Thymus (tissue), 11 donors: Measurements from ENCODE around the gene PCSK6. TPM values are rescaled to one million over a fixed set of nuclear protein-coding genes. Genes with fewer than 3 reads are reported as not detected.
"Not testable (repeated sequence)": the region's sequence is repeated elsewhere in the genome, so short reads cannot be mapped to it uniquely, and the experiment has no call there.

Experiments
- DNase-seq, 9 donors: peaks; one replicate each; pipeline ENCODE4 v3.0.0-alpha.2; 2013; ENCODE audit warnings: low spot score in 9 of 9, low read depth in 6 of 9, missing footprints in 1 of 9
- H3K27ac ChIP-seq, 2 donors: one replicate each; pipeline ENCODE4 v1.5.1; 2013; ENCODE audit warnings: control low read depth in 1 of 2, low read depth in 1 of 2, low read length in 1 of 2, mild to moderate bottlenecking in 1 of 2, moderate library complexity in 1 of 2
- H3K27me3 ChIP-seq, 2 donors: one replicate each; pipeline ENCODE4 v1.5.1; 2013; ENCODE audit warnings: low read length in 1 of 2; ENCODE audit not compliant: control insufficient read depth in 2 of 2, insufficient read depth in 1 of 2
- H3K36me3 ChIP-seq, 2 donors: one replicate each; pipeline ENCODE4 v1.5.1; 2013; ENCODE audit warnings: low read length in 1 of 2, mild to moderate bottlenecking in 1 of 2, moderate library complexity in 1 of 2; ENCODE audit not compliant: control insufficient read depth in 2 of 2, insufficient read depth in 2 of 2
- H3K4me1 ChIP-seq, 2 donors: one replicate each; pipeline ENCODE4 v1.5.1; 2013; ENCODE audit warnings: low read length in 2 of 2; ENCODE audit not compliant: control insufficient read depth in 2 of 2, insufficient read depth in 2 of 2
- H3K4me3 ChIP-seq, 2 donors: one replicate each; pipeline ENCODE4 v1.5.1; 2013; ENCODE audit warnings: low read length in 2 of 2, control low read depth in 1 of 2, mild to moderate bottlenecking in 1 of 2
- H3K9me3 ChIP-seq, 2 donors: one replicate each; pipeline ENCODE4 v1.5.1; 2013; ENCODE audit warnings: low read length in 1 of 2, mild to moderate bottlenecking in 1 of 2; ENCODE audit not compliant: control insufficient read depth in 2 of 2, insufficient read depth in 1 of 2
- WGBS: extraction: QIAGEN DNeasy Blood & Tissue Kit; methylation state at CpG from one replicate; pipeline ENCODE4 v1.1.7; 2013; 5-methylcytosine and 5-hydroxymethylcytosine counted together
- polyA plus RNA-seq: library from polyadenylated mRNA; stranded (reverse); fragments of 200-250 nt; gene quantifications from one replicate; pipeline ENCODE4 v1.2.3, GENCODE V29; 2013
- total RNA-seq: library from RNA; stranded (reverse); fragments of 120-200 nt; gene quantifications from one replicate; pipeline ENCODE4 v1.2.4, GENCODE V29; 2013
- donor health status: healthy.

Gene PCSK6
- total and polyA plus RNA-seq, 2 donors = 10.1 to 10.5 TPM

DNA sequence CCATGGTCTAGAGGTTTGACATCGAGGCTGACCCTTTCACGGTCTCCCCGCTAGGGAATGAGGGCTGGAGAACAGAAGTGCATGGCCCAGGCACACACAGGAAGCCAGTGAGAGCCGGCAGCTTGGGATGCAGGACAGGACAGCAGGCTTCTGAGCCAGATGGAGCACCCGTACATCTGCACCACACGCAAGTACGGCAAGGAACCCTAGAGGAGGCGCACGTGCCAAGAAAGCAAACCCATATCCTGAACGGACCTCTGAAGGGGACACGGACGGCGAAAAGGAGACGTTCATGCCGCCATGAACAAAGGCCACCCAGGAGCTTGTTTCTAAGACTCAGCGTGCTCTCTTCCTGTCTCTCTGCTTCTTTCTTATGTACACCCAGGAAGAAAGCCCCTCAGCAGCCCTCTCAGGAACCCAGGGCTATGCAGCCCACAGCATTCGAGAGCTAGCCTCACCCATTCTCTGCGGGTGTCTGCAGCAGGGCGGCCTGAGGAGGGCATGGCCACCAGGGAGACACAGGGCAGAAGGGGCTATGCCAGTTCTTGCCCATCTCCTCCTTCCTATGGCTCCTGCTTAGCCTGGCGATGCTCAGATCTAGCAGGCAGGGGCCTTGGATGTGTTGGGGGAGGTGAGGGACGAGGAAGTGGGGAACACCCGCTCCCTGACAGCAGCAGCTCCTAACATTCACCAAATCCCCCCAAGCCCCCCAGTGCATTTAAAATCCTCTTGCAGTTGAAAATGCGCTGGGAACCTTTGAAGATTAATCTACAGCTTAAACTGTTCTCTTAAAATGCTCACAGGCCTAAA, 81.3 kb downstream of the PCSK6 start:
- H3K27ac ChIP-seq = no peak overlapping the region
- 93% methylated on average over 23 of the region's 23 CpGs for WGBS
- H3K4me1 ChIP-seq = no peaks in the 10 kb centered on the region
- H3K9me3 ChIP-seq = no peaks in the 10 kb centered on the region
- no peaks in the 10 kb centered on the region for H3K36me3 ChIP-seq
- DNase-seq = no peak
- no peak overlapping the region for H3K4me3 ChIP-seq
- no peaks in the 10 kb centered on the region for H3K27me3 ChIP-seq

DNA sequence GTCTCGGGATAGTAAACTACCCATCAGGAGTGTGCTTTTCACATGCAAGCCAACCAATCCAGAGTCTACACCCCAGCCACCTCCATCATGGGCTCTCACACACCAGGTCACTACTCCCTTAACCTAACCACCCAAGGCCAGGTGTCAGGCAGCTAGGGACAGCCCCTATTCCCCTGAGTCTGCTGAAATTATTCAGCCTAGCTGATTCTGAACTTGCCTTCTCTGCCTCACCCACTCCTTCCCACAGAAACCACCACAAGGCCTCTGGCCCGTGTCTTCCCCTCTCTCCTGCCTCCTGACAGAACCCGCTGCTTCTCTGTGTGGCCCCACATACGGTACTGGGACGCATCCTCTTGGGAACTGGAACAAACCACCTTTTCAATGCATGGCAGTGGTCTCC, 82.1 kb downstream of the PCSK6 start:
- DNase-seq = no peak
- Histone ChIP-seq H3K27me3 (no peaks in the 10 kb centered on the region), H3K9me3 (no peaks in the 10 kb centered on the region), H3K4me3 (no peak overlapping the region), H3K36me3 (no peaks in the 10 kb centered on the region), H3K27ac (no peak overlapping the region), H3K4me1 (no peaks in the 10 kb centered on the region)
- WGBS = 53% methylated on average over 5 of the region's 5 CpGs

DNA sequence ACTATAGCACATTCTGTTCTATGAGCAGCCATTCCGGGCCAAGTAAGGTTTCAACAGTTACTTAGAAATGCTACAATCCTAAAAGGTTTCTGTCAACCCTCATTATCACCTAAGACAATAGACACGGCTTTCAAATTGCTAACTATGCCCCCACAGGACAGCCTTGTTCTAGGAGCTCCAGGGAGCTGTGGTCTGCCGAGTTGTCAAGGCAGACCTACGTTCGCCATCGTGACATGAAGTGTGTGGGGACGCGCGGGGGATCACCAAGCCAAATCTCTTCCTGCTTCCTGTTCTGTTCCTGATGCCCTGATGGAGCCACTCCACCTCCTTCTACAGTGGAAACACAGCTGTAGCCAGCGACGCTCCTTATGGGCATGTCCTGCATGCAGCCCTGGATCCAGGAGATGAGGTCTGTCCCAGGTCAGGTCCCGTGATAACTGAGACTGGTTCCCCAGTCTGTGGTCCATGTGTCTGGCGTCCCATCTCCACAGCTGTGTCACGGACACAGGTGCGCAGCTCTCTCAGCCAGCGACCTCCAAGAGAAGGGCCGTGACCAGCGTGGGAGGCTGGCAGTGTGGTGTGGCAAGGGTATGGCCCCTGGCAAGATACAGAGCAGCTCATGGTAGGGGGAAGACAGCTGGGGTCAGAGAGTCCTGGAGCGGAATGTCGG, 82.8 kb downstream of the PCSK6 start:
- no peak overlapping the region for H3K27ac ChIP-seq
- no peaks in the 10 kb centered on the region for H3K27me3 ChIP-seq
- H3K36me3 ChIP-seq = no peaks in the 10 kb centered on the region
- H3K4me1 ChIP-seq = no peaks in the 10 kb centered on the region
- no peaks in the 10 kb centered on the region for H3K9me3 ChIP-seq
- 93% methylated on average over 20 of the region's 20 CpGs for WGBS
- no peak overlapping the region for H3K4me3 ChIP-seq
- no peak for DNase-seq

DNA sequence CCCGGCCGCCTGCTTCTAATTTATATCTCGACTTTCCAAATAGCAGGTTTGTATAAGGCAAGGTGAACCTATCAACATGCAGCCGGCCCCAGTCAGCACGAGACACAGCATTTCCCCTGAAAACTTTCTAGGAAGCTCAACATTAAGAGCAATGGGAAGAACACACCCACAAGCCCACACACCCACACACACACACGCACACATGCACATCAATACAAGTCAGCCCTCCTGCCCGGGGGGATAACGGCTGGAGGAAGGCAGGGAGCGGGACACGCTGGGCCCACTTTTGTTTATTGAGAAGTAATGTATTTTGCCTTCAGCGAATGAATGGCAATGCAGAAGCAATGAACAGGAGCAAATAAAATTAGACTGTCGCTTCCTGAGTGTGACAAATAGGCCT, 83.5 kb downstream of the PCSK6 start:
- WGBS = 95% methylated on average over 12 of the region's 12 CpGs
- Histone ChIP-seq H3K27me3 (no peaks in the 10 kb centered on the region), H3K4me1 (no peaks in the 10 kb centered on the region), H3K4me3 (no peak overlapping the region), H3K9me3 (no peaks in the 10 kb centered on the region), H3K27ac (no peak overlapping the region), H3K36me3 (no peaks in the 10 kb centered on the region)
- DNase-seq = no peak

DNA sequence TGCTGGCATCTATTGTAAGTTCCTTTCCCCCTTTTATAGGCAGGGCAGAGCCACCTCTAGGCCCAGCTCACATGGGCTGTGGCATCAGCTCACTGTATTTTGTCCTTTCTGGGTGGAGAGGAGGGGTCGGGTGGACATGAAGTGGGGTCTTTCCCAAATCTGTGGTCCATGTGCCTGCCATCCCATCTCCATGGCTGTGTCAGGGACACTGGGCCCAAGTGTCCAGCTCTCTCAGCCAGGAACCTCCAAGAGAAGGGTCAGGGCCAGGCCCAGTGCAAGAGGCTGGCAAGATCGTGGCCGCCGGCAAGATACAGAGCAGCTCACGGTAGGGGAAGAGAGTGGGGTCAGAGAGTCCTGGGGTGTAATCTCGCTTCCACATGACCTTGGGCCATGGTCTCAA, 85.3 kb downstream of the PCSK6 start:
- Histone ChIP-seq H3K36me3 (no peaks in the 10 kb centered on the region), H3K4me3 (no peak overlapping the region), H3K9me3 (no peaks in the 10 kb centered on the region), H3K27ac (no peak overlapping the region), H3K4me1 (no peaks in the 10 kb centered on the region), H3K27me3 (no peaks in the 10 kb centered on the region)
- no peak for DNase-seq
- WGBS = 95% methylated on average over 6 of the region's 6 CpGs

DNA sequence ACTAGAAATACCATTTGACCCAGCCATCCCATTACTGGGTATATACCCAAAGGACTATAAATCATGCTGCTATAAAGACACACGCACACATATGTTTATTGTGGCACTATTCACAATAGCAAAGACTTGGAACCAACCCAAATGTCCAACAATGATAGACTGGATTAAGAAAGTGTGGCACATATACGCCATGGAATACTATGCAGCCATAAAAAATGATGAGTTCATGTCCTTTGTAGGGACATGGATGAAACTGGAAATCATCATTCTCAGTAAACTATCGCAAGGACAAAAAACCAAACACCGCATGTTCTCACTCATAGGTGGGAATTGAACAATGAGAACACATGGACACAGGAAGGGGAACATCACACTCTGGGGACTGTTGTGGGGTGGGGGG, 86.6 kb downstream of the PCSK6 start:
- H3K27ac ChIP-seq, DNase-seq, H3K36me3 ChIP-seq, H3K27me3 ChIP-seq, H3K4me1 ChIP-seq, H3K9me3 ChIP-seq, H3K4me3 ChIP-seq: not testable (repeated sequence)
- 66% methylated on average over 1 of the region's 4 CpGs for WGBS

DNA sequence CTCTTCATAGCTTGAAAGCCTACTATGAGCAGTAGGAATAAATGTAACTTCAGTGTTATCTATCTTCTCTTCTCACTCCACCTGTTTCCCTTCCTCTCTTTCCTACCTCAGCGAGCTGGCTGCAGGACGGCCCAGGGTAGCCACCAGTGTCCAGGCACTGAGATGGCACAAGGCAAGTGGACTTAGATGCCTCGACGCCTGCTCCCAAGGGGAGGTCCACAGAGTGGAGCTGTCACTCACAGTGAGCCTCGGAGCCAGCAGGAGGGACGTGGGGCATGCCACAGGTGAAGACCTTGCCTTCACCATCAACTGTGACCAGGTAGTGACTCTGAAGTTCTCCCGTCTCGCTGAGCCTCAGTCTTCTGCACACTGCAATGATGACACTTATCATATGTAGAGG, 88.2 kb downstream of the PCSK6 start:
- Histone ChIP-seq H3K4me1 (peaks cover 0 to 9% of the 10 kb centered on the region in 2 donors), H3K36me3 (no peaks in the 10 kb centered on the region)
- no peak for DNase-seq

DNA sequence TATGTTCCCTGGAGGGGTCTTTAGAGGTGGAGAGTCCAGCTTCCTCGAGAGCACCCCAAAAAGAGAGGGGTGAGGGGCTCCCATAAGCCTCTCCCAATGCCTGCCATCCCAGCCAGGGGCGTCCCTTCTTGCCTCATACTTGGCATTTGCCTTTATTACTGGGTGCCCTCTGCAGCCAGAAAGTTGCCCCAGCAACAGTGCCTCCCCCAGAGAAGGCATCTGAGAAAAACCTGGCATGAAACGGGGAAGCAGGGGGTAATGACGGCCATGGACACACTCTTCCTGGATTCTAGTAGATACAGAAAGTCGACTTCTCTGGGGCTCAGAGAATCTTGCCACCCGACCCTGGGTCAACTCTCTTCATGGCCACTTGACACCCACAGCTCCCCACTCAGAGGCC, 90.1 kb downstream of the PCSK6 start:
- Histone ChIP-seq H3K4me3 (no peak overlapping the region), H3K36me3 (no peaks in the 10 kb centered on the region), H3K27me3 (peaks cover 0 to 6% of the 10 kb centered on the region in 2 donors), H3K27ac (no peak overlapping the region), H3K4me1 (peaks cover 0 to 9% of the 10 kb centered on the region in 2 donors), H3K9me3 (no peaks in the 10 kb centered on the region)
- no peak for DNase-seq
- WGBS = 86% methylated on average over 6 of the region's 6 CpGs

More for the DNA sequence above, 88.2 kb downstream of the PCSK6 start:
- 91% methylated on average over 8 of the region's 8 CpGs for WGBS
- peaks cover 0 to 6% of the 10 kb centered on the region in 2 donors for H3K27me3 ChIP-seq
- no peak overlapping the region for H3K4me3 ChIP-seq
- H3K9me3 ChIP-seq = no peaks in the 10 kb centered on the region
- H3K27ac ChIP-seq = no peak overlapping the region

DNA sequence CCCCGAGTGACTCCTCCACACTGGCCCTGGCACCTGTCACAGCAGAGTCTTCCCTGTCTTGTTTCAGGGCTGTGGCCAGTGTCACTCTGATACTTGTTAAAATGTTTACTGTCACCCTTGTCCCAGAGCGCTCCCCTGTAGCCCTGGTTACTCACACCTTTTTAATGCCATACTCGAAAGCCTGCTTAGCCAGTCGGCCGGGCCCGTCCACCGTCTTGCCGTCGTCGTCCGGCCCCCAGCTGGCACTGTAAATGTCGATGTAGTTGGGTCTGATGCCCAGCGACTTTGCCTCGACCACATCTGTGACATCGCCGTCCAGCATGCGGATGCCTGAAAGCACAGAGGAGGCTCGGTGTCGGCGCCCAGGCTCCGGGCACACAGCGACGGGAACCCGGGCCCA, 91.3 kb downstream of the PCSK6 start:
- 94% methylated on average over 24 of the region's 24 CpGs for WGBS
- H3K36me3 ChIP-seq = no peaks in the 10 kb centered on the region
- no peak overlapping the region for H3K4me3 ChIP-seq
- H3K9me3 ChIP-seq = no peaks in the 10 kb centered on the region
- no peak for DNase-seq
- peaks cover 0 to 6% of the 10 kb centered on the region in 2 donors for H3K27me3 ChIP-seq
- no peak overlapping the region for H3K27ac ChIP-seq
- peaks cover 0 to 9% of the 10 kb centered on the region in 2 donors for H3K4me1 ChIP-seq
